Naive B cell (primary cell): ENCODE data around the gene RAB6C. TPM values are rescaled to one million over a fixed set of nuclear protein-coding genes. Genes with fewer than 3 reads are reported as not detected.
"Not testable (repeated sequence)": the region's sequence is repeated elsewhere in the genome, so short reads cannot be mapped to it uniquely, and the experiment has no call there.

Experiments used
- ATAC-seq, 2 donors: fragments of 150-1000 bp; cut with Tn5 transposase; 2 replicates each; pipeline ENCODE4 v1.10.0; 2021; ENCODE audit warnings: low read depth in 2 of 2, mild to moderate bottlenecking in 2 of 2, moderate library complexity in 2 of 2
- DNase-seq: peaks from one replicate; pipeline ENCODE4 v3.0.0; 2022
- H3K27ac Mint-ChIP-seq, 6 donors: one replicate each; pipeline ENCODE4 v1.8.0; 2020 to 2022; ENCODE audit warnings: mild to moderate bottlenecking in 6 of 6, mixed read lengths in 6 of 6, moderate library complexity in 5 of 6, inconsistent platforms in 2 of 6
- H3K27me3 Mint-ChIP-seq, 3 donors: one replicate each; pipeline ENCODE4 v1.8.0; 2021 to 2022; ENCODE audit warnings: mixed read lengths in 3 of 3, mild to moderate bottlenecking in 1 of 3
- H3K36me3 Mint-ChIP-seq, 2 donors: one replicate each; pipeline ENCODE4 v1.8.0; 2020 to 2022; ENCODE audit warnings: mixed read lengths in 2 of 2, inconsistent platforms in 1 of 2, mild to moderate bottlenecking in 1 of 2
- H3K4me1 Mint-ChIP-seq, 3 donors: one replicate each; pipeline ENCODE4 v1.8.0; 2020 to 2022; ENCODE audit warnings: mixed read lengths in 3 of 3, inconsistent platforms in 1 of 3, mild to moderate bottlenecking in 1 of 3, moderate library complexity in 1 of 3
- H3K4me3 Mint-ChIP-seq, 8 donors: one replicate each; pipeline ENCODE4 v1.8.0; 2020 to 2022; ENCODE audit warnings: mild to moderate bottlenecking in 8 of 8, mixed read lengths in 8 of 8, moderate library complexity in 8 of 8, inconsistent platforms in 2 of 8
- H3K9me3 Mint-ChIP-seq, 7 donors: one replicate each; pipeline ENCODE4 v1.8.0; 2020 to 2022; ENCODE audit warnings: mixed read lengths in 7 of 7, mild to moderate bottlenecking in 5 of 7, inconsistent platforms in 2 of 7, moderate library complexity in 1 of 7
- polyA plus RNA-seq, 6 donors: library from polyadenylated mRNA; unstranded; fragments of 300-500 nt; fragmentation: Illumina TruSeq; gene quantifications; one replicate each; pipeline ENCODE4 v1.2.3, GENCODE V29; 2021; ENCODE audit warnings: low read depth in 6 of 6

Gene RAB6C
- polyA plus RNA-seq, 6 donors from 2014 or later = not detected

DNA sequence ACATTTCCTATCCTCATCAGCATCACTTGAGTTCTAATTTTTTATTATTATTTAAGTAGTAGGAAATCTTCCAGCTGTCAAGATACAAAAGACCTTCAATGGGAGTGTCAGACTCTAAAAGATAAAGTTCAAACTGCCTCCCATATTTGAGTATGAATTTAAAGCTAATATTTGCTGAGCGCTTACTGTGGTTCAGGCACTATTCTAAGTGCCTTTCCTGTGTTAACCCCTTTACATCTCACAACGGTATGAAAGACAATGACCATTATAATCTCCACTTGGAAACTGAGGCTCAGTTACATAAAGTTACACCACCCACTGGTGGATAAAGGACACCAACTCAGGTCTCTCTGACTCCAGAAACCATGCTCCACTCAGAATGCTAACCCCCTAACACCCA, 39.9 kb downstream of the RAB6C start:
- peaks cover 0 to 4% of the 10 kb centered on the region in 2 donors for H3K36me3 Mint-ChIP-seq
- ATAC-seq (no peak), DNase-seq (no peak)
- no peak overlapping the region for H3K27ac Mint-ChIP-seq
- H3K27me3 Mint-ChIP-seq = peaks cover 0 to 19% (median 6%) of the 10 kb centered on the region in 3 donors
- H3K9me3 Mint-ChIP-seq = peaks cover 3 to 14% (median 9%) of the 10 kb centered on the region in 7 donors
- H3K4me1 Mint-ChIP-seq = no peaks in the 10 kb centered on the region
- no peak overlapping the region for H3K4me3 Mint-ChIP-seq

DNA sequence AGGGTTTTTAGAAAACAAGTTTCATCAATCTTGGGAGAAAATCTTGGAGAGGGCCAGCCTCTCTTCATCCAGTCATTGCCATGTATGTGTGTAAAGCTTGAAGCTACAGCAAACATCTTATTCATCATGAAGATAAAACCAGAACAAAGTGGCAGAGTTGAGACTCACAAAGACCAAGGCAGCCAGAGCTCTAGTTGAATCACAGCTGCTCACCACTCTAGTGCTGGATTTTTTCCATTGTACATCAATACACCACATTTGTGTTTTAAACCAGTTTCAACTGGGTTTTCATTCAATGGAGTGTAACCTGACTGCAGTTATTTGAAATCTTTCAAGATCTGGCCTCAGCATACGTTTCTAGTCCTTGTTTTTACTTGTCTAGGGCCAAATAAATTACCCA, 40.6 kb downstream of the RAB6C start:
- DNase-seq, H3K27ac Mint-ChIP-seq, H3K9me3 Mint-ChIP-seq, ATAC-seq, H3K4me1 Mint-ChIP-seq, H3K4me3 Mint-ChIP-seq, H3K36me3 Mint-ChIP-seq: not testable (repeated sequence)
- H3K27me3 Mint-ChIP-seq = peaks cover 0 to 19% (median 6%) of the 10 kb centered on the region in 3 donors

DNA sequence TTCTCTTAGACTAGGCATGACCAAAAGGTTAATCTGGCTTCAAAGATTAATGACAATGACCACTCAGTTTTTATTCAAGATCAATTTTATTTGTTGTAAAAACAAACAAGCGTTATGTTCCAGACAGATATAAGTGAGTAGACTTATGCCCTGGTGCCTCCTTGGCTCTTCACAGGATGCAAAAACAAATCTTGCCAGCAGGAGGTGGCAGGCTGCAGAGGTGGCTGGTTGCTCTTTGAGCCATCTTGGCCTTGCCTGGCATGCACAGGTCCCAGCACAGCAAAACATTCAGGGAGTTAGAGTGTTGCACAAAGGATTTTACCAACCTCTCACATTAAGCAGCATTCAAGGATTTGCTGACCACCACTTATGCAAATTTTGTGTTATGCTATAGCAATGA, 46.5 kb downstream of the RAB6C start:
- not testable (repeated sequence) for H3K27ac Mint-ChIP-seq, H3K9me3 Mint-ChIP-seq, ATAC-seq, H3K4me1 Mint-ChIP-seq, DNase-seq, H3K4me3 Mint-ChIP-seq, H3K36me3 Mint-ChIP-seq
- peaks cover 0 to 35% (median 16%) of the 10 kb centered on the region in 3 donors for H3K27me3 Mint-ChIP-seq

Other genes starting within 250 kb of the RAB6C start
- gene POTEF, start 149.6 kb downstream of the RAB6C start, polyA plus RNA-seq = not detected
- gene CCDC74B, start 165.4 kb downstream of the RAB6C start, polyA plus RNA-seq = not detected
- 10 to 100 TPM; 20.2 to 41.4 (median 27.7) TPM for gene SMPD4, start 201.9 kb downstream of the RAB6C start, polyA plus RNA-seq
- gene MZT2B, start 202.6 kb downstream of the RAB6C start, polyA plus RNA-seq = 100 to 1,000 TPM; 118 to 165 (median 141) TPM
- gene TUBA3E, start 218.8 kb downstream of the RAB6C start, polyA plus RNA-seq = not detected